Ovary (tissue), 9 donors: ENCODE measurements around the gene AIPL1. TPM values are rescaled to one million over a fixed set of nuclear protein-coding genes. Genes with fewer than 3 reads are reported as not detected.

Experiments used
- DNase-seq, 5 donors: peaks; one replicate each; pipeline ENCODE4 v3.0.0-alpha.2; 2019 to 2020
- H3K27ac ChIP-seq, 2 donors: fragments of 200-600 bp; one replicate each; pipeline versions ENCODE4 v1.5.1 to v1.8.0; 2019 to 2022
- H3K27me3 ChIP-seq: fragments of 200-600 bp; one replicate; pipeline ENCODE4 v1.8.0; 2022
- H3K36me3 ChIP-seq: fragments of 200-600 bp; sonication (generic); one replicate; pipeline ENCODE4 v1.5.1; 2019
- H3K4me1 ChIP-seq: one replicate; pipeline ENCODE4 v1.8.1; 2013; ENCODE audit warnings: mild to moderate bottlenecking, moderate library complexity; ENCODE audit not compliant: insufficient read depth
- H3K4me3 ChIP-seq: fragments of 200-600 bp; sonication (generic); one replicate; pipeline ENCODE4 v1.5.1; 2017
- H3K9me3 ChIP-seq, 2 donors: fragments of 200-600 bp in 1 of 2; sonication (generic) in 1 of 2; one replicate each; pipeline versions ENCODE4 v1.5.1 to v1.8.1; 2013 to 2019; ENCODE audit warnings: mild to moderate bottlenecking in 1 of 2, moderate library complexity in 1 of 2
- EP300 ChIP-seq: sonication (generic); formaldehyde crosslinking; IDR thresholded peaks from one replicate; pipeline ENCODE4 v1.6.1; 2017; ENCODE audit warnings: antibody characterized with exemption
- POLR2A ChIP-seq: fragments of 450-650 bp; IDR thresholded peaks from one replicate; pipeline ENCODE4 v1.6.1; 2017; ENCODE audit warnings: antibody characterized with exemption, mild to moderate bottlenecking, moderate library complexity
- WGBS, 3 donors: extraction: QIAGEN DNeasy Blood & Tissue Kit in 1 of 3; methylation state at CpG; one replicate each; pipeline versions ENCODE4 v1.1.5 to v1.1.7; 2013 to 2017; 5-methylcytosine and 5-hydroxymethylcytosine counted together
- intact Hi-C, 4 donors: fragments of 100-400 bp; cut with DNase I; formaldehyde crosslinking; loops; one replicate each; pipeline versions ENCODE4 v1.11.0 to v1.15.1; 2022 to 2023
- polyA plus RNA-seq, 2 donors: library from polyadenylated mRNA; stranded (reverse); fragments of 200-250 nt in 1 of 2; fragments of 350-450 nt in 1 of 2; fragmentation: Illumina TruSeq in 1 of 2; extraction: RNeasy Lipid Tissue Mini Kit (QIAGEN cat#74804) in 1 of 2; gene quantifications; one replicate each; pipeline ENCODE4 v1.2.3, GENCODE V29; 2013 to 2014
- total RNA-seq, 7 donors: library from RNA; depleted of rRNA in 2 of 7; stranded (reverse); fragments of >200 nt in 2 of 7; fragmentation: NEBNext Ultra II Directional in 3 of 7; extraction: Animal tissue kit (Norgen Biotek cat#: 25700) in 3 of 7; gene quantifications; one replicate each; pipeline versions ENCODE4 v1.1.0 to v1.2.4, GENCODE V29; 2016 to 2023
- TF ChIP-seq, protein P1 (sequence below), 3 donors: fragments of 450-650 bp in 2 of 3; fragments of 200-600 bp in 1 of 3; IDR thresholded peaks; one replicate each; pipeline versions ENCODE4 v1.5.1 to v1.8.0; 2016 to 2022; ENCODE audit warnings: antibody characterized with exemption in 3 of 3, mild to moderate bottlenecking in 1 of 3
- donor health status: DM: no; HTN: no; CAD: no; lungs with moderate emphysema.
- donor health status: DM: no; HTN: no; CAD: no.
- donor health status: Bipolar disorder and iron deficiency.
- donor health status: DM: yes; HTN: yes; CAD: no.
- donor health status: DM: no; HTN: no; CAD: no.
- donor health status: DM: yes; HTN: yes; CAD: no.

The AIPL1 gene
- total and polyA plus RNA-seq, 9 donors: not detected

DNA sequence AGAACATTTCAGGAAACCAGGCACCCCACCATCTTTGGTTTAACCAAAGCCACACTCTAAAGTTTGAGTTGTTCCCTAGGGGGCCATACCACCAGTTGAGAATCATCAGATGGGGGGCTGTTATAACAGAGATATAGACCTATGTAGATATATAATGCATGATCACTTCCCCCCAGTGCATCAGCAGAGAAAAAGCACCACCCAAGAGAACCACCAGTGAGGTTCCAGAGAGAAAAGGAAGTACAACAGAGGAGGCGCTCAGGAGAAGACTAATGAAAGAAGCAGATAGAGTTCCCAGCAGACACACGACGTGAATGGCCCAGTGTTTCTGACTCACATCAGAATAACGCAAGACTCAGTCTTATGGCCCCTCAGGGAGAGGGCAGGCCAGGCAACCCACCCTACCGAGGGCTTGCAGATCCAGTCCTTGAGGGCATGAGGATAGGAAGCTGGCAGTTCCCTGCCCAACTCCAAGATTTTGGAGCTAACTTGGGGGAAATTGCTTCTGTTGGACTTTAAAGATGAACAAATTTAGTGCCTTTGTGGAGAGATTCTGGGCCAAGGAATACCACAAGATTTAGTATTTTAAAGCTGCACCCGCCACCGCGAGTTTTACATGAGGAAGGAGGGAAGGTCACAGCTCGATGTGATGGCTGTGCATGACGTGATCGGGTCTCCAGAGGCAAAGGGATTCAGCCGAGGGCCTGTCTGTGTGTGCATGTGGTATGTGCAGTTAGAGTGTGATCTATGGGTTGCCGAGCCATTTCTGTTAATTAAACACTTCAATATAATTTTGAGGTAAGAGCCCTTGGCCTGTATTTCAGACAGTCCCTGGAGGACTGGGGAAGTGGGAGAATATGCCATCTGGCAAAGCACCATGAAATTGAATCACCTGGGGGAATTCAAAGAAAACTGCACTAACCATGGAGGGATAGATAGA, 53.1 kb downstream of the AIPL1 start:
- DNase-seq: no peak
- TF ChIP-seq EP300: no peak
- TF ChIP-seq, protein P1, sequence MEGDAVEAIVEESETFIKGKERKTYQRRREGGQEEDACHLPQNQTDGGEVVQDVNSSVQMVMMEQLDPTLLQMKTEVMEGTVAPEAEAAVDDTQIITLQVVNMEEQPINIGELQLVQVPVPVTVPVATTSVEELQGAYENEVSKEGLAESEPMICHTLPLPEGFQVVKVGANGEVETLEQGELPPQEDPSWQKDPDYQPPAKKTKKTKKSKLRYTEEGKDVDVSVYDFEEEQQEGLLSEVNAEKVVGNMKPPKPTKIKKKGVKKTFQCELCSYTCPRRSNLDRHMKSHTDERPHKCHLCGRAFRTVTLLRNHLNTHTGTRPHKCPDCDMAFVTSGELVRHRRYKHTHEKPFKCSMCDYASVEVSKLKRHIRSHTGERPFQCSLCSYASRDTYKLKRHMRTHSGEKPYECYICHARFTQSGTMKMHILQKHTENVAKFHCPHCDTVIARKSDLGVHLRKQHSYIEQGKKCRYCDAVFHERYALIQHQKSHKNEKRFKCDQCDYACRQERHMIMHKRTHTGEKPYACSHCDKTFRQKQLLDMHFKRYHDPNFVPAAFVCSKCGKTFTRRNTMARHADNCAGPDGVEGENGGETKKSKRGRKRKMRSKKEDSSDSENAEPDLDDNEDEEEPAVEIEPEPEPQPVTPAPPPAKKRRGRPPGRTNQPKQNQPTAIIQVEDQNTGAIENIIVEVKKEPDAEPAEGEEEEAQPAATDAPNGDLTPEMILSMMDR (IDR thresholded peaks at IDR 0.05): no peak
- no peak for TF ChIP-seq POLR2A
- intact Hi-C loops: no loop called here
- Histone ChIP-seq H3K4me3 (no peak overlapping the region), H3K9me3 (no peaks in the 10 kb centered on the region), H3K27me3 (no peaks in the 10 kb centered on the region), H3K36me3 (no peaks in the 10 kb centered on the region), H3K4me1 (no peaks in the 10 kb centered on the region), H3K27ac (no peak overlapping the region)
- 80 to 86% (median 82%) methylated on average over 13 of the region's 13 CpGs for WGBS, 3 donors

DNA sequence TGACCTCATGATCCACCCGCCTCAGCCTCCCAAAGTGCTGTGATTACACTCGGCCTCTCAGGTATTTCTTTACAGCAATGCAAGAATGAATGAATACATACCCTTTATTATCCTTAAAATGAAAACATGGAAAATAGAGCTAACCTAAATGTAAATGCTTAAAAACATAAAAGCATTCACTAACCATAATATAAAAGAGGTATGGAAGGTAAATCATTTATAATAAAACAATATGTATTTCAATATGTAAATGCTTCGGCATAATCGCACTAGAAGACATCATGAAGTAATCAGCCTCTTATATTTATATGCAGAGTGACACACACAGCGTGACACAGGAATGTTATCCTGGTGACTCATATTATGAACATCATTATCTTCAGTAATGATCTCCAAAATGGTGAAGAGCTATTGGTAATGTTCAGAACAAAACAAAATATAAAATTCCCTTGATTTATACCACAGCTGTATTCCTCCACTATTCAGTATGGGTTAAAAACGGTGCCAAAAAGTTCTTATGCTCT, 53.9 kb downstream of the AIPL1 start:
- H3K36me3 ChIP-seq: no peaks in the 10 kb centered on the region
- 74 to 86% (median 77%) methylated on average over 6 of the region's 6 CpGs for WGBS, 3 donors
- no peaks in the 10 kb centered on the region for H3K27me3 ChIP-seq
- no peak for DNase-seq
- H3K4me1 ChIP-seq: no peaks in the 10 kb centered on the region
- TF ChIP-seq, protein P1 (IDR thresholded peaks at IDR 0.05): no peak
- TF ChIP-seq POLR2A: no peak
- no peak for TF ChIP-seq EP300
- no peak overlapping the region for H3K4me3 ChIP-seq
- no peaks in the 10 kb centered on the region for H3K9me3 ChIP-seq
- no peak overlapping the region for H3K27ac ChIP-seq
- intact Hi-C loops: no loop called here

DNA sequence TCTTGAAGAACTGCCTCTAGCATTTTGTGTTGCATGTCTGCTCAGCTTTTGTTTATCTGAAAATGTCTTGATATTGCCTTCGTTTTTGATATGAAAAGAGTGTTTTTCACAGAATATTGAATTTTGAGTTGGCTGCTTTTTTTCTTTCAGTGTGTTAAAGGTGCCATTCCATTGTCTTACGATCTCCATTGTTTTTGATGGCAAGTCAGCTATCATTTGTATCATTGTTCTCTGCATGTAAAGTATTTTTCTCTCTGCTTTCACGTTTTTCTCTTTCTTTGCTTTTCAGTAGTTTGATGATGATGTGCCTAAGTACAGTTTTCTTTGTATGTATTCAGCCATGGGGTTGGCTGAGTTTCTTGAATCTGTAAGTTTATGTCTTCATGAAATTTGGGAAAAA, 57.0 kb downstream of the AIPL1 start:
- DNase-seq: no peak
- no peak for TF ChIP-seq POLR2A
- TF ChIP-seq, protein P1 (IDR thresholded peaks at IDR 0.05): no peak
- no peak for TF ChIP-seq EP300
- intact Hi-C loops: no loop called here
- Histone ChIP-seq H3K27ac (no peak overlapping the region), H3K4me3 (no peak overlapping the region), H3K9me3 (no peaks in the 10 kb centered on the region), H3K4me1 (no peaks in the 10 kb centered on the region), H3K27me3 (no peaks in the 10 kb centered on the region), H3K36me3 (no peaks in the 10 kb centered on the region)
- WGBS, 3 donors: 49 to 63% (median 56%) methylated on average over 3 of the region's 3 CpGs

DNA sequence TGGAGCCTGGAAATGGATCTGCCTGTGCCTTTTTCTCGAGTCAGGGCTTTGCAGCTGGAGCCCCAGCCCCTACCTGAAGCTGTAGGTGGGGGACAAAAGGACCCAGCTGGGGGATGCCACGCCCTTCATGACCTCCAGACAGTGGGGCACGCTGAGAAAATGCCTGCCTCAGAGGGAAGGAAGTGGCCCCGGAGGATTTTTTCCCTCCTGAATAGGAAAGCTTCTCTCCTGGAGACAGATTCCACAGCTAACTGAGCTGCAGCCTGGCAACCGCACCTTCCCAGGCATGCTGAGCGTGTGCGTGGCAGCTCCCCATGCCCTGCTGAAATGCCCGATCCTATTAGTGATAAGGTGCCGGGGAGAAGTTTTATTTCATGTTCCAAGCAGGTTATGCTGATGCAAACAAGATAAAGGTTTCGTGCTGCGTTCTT, 58.0 kb downstream of the AIPL1 start:
- WGBS, 3 donors: 23 to 63% (median 55%) methylated on average over 11 of the region's 11 CpGs
- H3K9me3 ChIP-seq: no peaks in the 10 kb centered on the region
- TF ChIP-seq POLR2A (no peak), EP300 (no peak)
- TF ChIP-seq, protein P1 (IDR thresholded peaks at IDR 0.05): no peak

More for the DNA sequence above, 58.0 kb downstream of the AIPL1 start:
- Histone ChIP-seq H3K27ac (no peak overlapping the region), H3K4me1 (no peaks in the 10 kb centered on the region), H3K27me3 (no peaks in the 10 kb centered on the region), H3K36me3 (no peaks in the 10 kb centered on the region), H3K4me3 (no peak overlapping the region)
- DNase-seq: no peak
- intact Hi-C loops: no loop called here
